GM19099 (cell line): Measurements from ENCODE around the gene FOXP2.

ENCODE experiments used
- POLR2A ChIP-seq: IDR thresholded peaks from 3 replicates; pipeline ENCODE4 v1.6.1; 2011; ENCODE audit warnings: low read depth; ENCODE audit not compliant: insufficient read length; ENCODE audit errors: extremely low read depth

The FOXP2 gene

DNA sequence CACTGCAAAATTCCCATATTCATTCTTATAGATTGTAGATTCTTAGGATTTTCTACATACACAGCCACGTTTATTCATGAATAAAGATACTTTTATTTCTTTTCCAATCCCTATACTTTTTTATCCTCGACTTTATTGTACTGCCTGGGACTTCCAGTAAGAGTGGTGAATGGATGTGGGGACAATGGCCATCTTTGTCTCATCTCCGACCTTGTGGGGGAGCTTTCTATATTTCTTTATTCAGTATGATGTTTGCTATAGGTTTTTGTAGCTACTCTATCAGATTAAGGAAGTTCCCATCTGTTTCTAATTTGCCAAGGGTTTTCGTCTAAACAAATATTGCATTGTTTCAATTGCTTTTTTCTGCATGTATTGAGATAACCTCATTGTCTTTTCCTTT lies 184.3 kb downstream of the FOXP2 start:
- no peak for TF ChIP-seq POLR2A

DNA sequence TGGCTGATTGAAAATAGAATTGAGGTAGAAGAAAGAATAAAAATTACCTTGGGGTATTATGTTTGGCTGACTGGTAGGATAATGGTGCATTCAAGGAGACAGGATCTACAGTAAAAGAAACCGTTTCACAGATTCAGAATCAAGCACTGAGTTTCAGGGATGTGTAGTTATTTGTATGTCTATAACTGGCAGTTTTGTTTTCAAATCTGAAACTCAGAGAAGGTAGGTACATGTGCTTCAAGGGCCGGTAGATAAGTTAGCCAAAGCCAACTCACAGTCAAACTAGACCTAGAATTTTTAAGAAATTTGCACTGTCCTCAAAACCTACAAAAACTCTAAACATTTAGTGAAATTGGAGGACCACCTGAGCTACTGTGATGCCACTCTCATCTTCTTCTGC lies 191.5 kb downstream of the FOXP2 start:
- no peak for TF ChIP-seq POLR2A

DNA sequence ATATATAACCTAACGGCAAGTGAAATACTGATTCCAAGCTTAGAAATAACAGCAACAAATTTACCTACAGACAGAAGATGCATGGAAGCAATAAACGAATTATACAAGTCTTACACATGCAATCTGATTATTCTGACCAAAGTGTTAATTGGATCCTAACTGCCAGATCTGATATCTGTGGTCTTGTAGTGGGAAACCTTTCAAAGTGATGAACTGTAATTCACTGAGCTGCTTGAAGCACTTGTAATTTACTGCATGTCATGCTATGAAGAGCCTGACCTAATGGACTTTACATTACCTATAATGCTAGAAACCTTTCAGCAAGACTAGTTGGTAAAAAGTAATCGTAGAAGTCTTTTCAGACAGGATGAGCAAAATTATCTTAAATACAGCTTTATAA lies 205.6 kb downstream of the FOXP2 start:
- TF ChIP-seq POLR2A: no peak

DNA sequence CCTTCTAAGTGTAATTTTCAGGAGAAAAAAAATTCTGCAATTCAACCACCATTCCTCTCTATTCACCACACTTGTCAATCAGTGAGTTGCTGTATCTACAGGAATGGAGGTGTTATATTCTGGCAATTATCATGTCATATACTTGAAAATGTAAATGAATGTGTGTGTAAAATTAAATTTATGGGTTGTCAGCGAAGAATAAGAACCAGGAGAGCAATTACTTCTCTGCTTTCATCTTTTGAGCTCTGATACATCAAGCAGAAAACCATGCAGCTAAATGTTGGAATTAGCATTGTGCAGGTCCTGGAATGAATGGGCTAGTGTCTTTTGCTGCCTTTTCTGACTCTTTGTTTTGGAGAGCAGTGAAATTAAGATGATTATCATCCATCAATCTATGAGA lies 207.6 kb downstream of the FOXP2 start:
- TF ChIP-seq POLR2A: no peak

DNA sequence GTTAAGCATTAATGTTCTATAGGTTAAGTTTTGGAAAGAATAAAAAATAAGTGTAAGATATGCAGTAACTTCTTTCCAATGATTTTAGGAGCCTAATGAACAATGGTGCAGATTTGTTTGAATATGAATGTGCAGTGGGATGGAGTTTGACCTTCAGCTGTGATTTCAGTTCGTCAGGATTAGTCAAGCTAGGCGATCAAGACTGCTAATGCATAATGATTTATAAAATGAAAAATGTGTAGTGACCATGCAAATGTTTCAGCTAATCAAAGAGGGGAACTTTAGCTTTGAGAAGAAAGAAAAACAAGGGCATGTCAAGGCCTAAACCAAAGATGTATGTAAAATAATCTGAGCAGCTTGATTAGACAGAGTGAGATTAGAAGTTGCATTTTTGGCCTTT lies 208.5 kb downstream of the FOXP2 start:
- TF ChIP-seq POLR2A: no peak

DNA sequence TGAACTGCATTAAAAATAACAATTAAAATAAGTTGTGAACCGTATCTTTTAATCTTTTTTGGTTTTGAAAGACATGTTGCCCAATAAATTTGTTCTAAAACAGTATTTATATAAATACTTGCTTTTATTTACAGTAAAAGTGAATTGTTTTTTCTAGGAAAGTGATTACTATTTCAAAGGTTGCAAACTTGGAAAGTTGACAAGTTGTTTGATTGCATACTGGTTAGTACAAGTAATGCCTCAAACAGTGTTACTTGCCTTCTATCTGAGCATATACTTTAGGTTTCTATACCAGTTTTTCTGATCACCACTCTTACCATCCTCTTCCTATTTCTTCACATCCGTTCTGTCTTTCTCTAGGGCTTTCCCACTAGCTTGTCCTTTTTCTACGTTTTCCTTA lies 212.6 kb downstream of the FOXP2 start:
- TF ChIP-seq POLR2A: no peak

DNA sequence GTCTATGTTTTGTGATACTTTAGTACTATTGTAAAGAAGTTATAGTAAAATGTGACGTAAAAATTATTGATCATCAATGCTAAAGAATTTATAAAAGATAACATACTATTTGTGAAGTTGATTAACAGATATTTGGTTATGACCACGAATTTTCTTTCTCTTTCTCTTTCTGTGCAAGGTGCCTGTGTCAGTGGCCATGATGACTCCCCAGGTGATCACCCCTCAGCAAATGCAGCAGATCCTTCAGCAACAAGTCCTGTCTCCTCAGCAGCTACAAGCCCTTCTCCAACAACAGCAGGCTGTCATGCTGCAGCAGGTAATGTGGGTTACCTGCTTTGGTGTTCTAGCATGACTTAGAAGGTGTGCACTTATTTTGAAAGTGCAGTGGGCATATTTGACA lies 213.7 kb downstream of the FOXP2 start:
- TF ChIP-seq POLR2A: no peak

DNA sequence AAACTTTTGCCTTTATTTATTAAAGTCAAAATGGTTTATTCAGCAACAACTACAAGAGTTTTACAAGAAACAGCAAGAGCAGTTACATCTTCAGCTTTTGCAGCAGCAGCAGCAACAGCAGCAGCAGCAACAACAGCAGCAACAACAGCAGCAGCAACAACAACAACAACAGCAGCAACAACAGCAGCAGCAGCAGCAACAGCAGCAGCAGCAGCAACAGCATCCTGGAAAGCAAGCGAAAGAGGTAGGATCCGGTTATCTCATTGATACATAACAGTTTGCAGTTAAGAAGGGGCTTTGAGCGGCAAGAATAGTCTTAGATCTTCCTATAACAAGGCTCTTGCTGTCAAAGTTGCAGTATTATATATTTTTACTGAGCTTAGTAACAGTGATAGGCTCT lies 215.1 kb downstream of the FOXP2 start:
- TF ChIP-seq POLR2A: no peak

DNA sequence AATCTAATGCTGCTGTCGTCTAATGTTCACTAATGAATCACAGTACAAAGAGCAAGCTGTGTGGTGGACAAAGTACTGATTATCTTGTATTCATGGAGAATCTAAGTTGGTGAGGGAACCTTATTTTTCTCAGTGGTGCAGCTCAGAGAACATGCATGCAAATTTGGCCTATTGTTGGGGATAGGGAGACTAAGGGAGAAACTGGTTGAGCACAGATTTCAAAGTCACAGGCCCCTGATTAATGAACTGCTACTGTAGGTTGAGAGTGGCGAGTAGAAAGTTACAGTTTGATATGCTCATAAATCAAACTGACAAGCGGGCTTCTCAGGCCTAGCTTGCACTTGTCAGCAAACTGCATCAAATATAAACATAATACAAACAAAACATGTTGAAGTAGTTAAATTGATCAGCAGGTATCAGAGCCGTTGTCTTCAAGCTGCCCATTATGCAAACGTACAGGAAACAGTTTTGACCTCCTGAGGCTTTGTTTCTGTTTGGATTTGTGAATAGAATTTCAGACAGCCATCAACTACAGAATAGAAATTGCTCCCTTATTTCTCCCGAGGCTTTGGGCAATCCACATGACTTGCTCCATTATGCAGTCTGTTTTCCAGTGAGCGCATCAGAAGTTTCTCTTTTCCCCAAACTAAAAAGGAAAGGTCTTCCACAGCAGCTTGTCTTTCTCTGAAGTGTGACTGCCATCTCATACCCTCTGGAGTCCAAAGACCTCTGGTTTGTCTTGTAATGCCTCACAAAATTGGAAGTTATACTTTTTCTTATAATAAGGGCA lies 215.8 kb downstream of the FOXP2 start:
- no peak for TF ChIP-seq POLR2A

DNA sequence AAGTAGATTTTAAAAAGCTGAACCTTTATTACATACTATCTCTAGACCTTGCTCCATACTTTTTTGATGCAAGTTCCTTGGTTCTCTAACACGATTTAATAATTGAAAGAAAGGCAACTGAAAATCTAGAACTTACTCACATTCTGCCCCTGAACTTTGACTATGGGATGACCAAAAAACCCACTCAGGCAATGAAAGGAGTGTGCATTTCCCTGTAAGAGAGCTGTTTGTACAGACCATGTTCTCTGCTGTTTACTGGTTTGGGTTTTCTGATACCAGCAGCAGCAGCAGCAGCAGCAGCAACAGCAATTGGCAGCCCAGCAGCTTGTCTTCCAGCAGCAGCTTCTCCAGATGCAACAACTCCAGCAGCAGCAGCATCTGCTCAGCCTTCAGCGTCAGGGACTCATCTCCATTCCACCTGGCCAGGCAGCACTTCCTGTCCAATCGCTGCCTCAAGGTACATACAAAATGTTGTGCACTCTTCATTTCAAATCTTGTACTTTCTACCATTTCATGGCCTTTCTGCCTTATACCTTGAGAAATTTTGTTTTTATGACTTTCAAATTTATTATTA lies 216.7 kb downstream of the FOXP2 start:
- no peak for TF ChIP-seq POLR2A

DNA sequence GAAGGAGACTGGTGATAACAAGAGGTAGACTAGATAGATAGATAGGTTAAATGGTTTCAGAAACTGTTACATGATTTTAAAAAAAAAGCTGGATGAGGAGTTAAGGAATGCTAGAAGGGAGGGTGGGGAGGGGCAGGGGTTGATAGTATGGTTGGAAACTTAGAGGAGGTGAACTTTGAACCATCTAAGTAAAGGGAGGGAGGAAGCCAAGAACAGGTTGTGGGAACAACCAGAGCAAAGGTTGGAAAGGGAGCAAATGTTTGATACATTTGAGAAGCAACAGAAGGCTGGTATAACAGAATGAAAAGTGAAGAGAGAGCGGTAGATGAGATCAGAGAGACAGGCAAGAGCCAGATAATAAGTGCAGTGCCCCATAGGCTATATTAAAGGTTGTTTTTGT lies 224.8 kb downstream of the FOXP2 start:
- TF ChIP-seq POLR2A: no peak

DNA sequence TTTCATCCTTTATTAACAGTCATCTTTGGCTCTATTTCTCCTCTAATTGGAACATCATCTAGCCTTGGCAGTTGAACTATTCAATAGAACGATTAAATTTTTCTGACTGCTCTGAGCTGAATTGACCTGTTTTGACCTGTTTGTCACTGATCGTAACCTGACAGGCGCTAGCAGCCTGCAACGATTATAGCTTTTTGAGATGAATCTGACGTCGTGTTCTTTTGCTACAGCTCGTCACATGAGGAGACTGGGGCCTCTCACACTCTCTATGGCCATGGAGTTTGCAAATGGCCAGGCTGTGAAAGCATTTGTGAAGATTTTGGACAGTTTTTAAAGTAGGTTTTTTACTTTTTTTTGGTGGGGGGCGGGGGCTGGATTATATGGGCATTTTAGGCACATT lies 229.8 kb downstream of the FOXP2 start:
- TF ChIP-seq POLR2A: no peak

DNA sequence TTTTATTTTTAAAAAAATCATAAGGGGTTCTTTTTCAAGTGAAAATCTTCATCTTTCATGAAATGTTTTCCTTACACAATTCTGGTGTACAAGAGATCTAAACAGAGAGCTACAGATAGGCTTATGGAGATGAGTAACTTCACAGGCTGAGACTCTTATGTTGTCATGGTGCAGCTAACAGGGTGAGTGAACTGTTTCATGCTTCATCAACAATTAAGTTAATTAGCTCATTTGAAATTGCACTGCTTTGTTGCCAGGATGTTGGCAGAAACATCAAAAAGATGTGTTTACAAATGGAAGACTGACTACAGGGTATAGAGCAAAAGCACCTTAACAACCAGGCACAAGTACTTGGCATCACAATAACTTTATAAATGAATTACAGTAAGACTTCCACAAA lies 230.8 kb downstream of the FOXP2 start:
- no peak for TF ChIP-seq POLR2A

DNA sequence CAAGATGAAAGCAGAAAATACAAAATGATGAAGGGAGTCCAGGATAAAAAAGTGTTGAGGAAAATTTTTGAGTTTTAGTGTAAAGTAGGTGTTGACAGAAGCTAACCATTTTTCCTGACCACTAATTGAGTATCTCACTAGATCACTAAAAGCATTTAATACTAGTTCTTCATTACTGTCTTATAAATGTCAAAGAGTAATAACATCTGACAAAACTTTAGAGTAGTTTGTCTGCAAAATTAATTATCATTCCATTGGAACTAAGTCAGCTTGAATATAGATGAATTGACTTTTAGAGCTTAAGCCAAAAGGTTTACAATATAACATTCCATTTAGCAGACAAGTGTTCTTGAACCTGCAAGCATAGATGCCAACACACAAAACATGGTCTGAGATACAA lies 232.9 kb downstream of the FOXP2 start:
- TF ChIP-seq POLR2A: no peak

DNA sequence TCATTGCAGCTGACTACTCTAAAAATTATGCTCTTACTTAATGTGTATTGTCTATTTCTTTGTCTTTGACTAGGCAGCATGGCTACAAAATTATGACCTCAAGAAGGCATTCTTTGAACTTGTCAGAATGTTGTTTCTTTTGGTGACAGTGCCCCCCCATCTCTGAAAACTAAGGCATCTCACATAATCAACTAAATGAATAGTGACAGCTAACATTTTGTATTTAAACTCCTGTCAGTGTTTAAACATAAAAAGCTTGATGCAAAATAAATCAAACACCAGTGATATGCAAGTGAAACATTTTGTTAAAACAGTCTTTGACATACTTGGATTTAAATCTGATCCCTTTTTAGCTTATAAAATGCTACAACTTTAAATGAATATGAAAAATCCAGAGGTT lies 233.5 kb downstream of the FOXP2 start:
- no peak for TF ChIP-seq POLR2A

DNA sequence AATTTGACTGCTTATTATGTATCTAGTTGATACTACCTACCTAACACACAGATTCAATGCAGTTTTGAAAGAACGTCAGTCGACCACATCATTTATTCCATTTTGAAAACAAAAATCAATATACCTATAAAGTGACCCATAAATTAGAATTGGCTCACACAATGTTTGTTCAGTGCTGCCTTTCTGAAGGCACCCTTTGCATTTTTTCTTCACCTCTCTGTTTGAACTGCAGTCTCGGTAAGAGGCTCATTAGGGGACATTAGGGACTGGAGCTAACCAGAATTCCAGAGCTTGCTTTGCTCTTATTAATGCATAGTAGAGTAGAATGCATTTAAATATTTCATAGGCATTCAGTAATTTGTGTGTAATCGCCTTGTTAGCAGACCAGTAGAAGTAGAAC lies 234.1 kb downstream of the FOXP2 start:
- no peak for TF ChIP-seq POLR2A

DNA sequence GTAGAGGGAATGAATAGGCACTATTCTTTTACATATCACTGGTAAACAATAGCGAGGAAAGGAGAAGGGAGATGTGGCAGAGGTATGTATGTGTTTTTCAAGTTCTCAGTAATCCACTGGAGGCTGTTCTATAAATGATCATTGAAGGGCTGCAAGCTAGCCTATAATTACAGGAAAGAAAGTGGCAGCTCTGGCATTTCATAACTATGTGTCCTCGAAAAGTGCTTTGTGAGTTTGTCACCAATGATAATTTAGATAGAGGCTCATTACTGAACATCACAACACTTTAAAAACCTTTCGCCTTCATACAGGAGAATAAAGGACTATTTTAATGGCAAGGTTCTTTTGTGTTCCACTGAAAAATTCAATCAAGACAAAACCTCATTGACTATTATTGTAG lies 235.1 kb downstream of the FOXP2 start:
- no peak for TF ChIP-seq POLR2A

DNA sequence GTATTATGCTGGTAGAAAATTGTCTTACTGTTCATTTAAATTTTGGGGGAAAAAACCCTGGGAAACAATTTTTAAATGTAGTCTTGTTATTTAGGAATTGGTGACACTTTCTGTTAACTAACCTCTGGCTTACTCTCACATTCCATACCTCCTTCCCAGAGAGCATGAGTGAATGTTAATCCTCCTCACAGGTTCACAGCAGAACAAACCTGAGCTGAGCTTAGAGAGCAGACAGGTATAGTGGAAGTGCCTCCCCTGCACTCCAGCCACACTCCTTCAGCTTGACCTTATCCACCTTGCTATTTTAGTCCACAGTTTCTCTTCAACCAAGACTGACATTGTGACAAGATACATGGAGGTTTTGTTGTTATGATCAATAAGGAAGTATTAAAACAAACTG lies 235.9 kb downstream of the FOXP2 start:
- TF ChIP-seq POLR2A: no peak

DNA sequence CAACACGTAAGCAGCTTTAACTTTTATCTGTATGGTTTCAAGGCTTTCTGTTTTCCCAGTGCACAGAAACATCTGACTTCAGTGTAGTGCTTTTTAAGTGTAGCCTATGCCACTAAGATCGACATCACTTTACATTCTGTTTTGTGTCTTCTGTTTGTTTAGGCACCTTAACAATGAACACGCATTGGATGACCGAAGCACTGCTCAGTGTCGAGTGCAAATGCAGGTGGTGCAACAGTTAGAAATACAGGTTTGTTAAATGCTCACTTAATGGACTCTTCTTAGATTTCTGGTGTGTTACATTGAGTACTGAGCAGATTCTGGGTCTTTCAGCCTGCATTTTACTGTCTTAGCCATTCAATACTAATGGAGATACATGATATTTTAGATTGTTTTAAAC lies 237.4 kb downstream of the FOXP2 start:
- no peak for TF ChIP-seq POLR2A
